ENCODE data around the gene ASF1B.
"Not testable (repeated sequence)": the region's sequence is repeated elsewhere in the genome, so short reads cannot be mapped to it uniquely, and the experiment has no call there.

ASF1B gene

DNA sequence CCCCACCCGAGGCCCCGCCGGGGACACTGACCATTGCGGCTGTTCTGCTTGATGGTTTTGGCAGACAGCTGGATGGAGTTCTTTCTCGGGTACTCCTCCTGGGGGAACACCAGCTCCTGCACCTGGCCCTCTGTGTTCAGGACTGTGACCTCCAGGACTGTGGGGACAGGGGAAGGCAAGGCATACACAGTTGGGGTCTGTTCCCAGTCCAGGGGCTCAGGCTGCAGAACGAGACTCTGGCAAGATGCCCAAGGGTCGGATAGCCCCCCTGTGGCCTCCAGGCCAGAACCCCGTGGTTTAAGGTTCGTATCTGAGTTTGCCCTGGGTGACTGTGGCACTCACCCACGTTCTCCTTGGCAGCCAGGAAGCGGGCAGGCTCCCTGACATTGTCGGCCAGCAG lies 22.7 kb upstream of the ASF1B start:
- no peak for DNase-seq

DNA sequence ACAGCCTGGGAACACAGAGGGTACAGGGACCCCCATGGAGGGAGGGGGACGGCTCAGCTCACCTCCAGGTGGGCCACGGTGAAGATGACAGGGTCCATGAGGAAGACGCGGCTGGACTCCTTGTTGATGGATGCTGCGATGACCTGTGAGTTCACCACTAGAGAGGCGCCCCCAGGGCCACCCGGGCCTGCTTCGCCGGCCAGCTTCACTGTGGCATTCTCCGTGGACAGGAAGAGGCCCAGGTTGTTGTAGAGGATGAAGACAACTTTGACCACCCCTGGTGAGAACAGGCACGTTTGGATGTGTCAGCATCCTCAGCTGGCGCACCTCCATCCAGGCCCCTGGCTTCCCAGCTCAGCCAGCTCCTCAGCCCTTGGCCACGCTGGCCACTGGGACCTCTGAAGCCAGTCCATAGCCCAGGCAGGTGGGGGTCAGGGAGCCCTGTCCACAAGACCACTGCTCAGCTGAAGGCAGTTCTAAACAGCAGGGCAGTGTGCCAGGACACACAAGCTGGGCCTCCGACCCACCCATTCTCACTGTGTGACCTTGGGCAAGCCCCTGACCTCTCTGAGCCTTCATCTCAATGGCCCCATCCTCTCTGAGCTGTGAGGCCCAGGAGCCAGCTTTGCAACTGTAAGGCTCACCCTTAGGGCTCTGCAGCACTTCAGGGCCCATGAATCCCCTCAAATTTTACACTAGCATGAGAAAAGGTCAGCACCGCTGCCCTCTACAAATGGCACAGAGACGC lies 22.1 kb upstream of the ASF1B start:
- no peak for DNase-seq

GRCh38 chr19:14156971-14157717 lies 20.8 kb upstream of the ASF1B start:
- no peak for DNase-seq

GRCh38 chr19:14156122-14156521 lies 19.7 kb upstream of the ASF1B start:
- DNase-seq: no peak

DNA sequence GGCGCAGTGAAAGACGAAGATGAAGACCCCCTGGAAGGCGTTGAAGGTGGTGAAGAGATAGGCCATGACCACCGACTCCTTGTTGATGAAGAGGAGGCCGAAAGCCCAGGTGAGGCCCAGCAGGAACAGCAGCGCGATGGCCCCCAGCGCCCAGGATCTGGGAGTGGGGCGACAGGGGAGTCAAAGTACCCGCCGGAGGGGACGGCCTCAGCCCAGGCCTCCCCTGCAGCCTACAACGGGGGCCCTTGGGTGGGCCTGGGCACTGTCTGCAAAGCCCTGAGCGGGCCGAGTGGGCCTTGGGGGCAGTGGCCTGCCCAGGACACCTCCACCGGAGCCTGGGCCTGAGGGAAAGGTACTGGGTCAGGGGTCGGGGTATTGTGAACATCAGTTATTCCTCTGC lies 19.0 kb upstream of the ASF1B start:
- DNase-seq: no peak

GRCh38 chr19:14152713-14153112 lies 16.3 kb upstream of the ASF1B start:
- no peak for DNase-seq

- DNase-seq: no peak
These were observed 14.6 kb upstream of the ASF1B start for GRCh38 chr19:14150770-14151661.

DNA sequence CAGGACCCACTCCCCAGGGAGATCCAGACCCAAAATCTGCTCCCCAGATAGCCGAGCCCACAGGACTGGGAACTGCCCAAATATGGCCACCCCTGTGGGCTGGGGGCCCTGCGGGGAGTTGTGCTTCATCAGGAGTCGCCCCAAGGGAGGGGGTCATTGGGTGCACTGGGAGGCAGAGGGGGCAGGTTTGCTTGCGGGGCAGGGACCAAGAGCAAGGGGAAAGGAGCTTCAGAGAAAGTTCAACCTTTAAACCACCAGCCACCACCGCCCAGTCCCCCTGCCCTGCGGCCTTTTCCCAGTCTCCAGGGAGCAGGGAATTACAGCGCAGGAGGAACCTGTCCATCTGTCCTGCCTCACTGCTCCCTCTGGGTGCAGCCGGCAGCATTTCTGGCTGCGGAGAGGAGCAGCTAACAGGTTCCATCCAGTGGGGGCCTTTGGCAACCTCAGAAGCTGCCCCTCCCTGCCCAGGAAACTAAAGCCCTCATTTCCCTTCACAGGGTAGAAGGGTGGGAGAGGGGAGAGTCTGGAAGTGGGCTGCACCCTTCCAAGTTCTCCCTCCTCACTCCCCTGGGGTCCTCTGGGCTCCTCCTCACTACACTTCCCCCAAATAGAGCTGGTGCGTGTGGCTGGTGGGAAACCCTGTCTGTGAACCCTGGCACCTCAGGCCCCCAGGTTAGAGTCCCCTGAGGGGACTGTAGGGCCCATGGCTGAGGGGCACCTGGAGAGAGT lies 13.8 kb upstream of the ASF1B start:
- no peak for DNase-seq

- DNase-seq: peak; percentile 21
These were observed 13.2 kb upstream of the ASF1B start for GRCh38 chr19:14149509-14149994.

GRCh38 chr19:14148751-14149410 lies 12.5 kb upstream of the ASF1B start:
- no peak for DNase-seq

GRCh38 chr19:14147797-14148605 lies 11.6 kb upstream of the ASF1B start:
- peak; percentile 66 for DNase-seq

DNA sequence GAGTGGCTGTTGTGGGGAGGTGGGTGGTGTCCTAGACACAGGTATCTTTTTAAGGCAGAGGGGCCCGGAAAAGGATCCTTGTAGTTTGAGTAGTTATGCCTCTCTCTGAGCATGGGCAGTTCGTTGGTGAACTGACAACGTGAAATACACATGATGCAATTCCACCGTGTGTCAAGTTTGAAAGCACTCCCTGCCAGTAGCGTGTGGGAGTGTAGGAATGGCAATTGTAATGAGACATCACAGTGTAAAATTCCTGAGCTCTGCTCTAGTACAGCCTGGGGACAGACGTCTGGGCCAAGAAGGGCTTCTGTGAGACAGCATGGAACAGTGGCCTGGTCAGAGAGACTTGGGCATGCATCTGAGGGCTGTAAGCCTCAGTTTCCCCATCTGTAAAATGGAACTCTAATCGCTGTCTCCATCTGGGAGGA lies 10.4 kb upstream of the ASF1B start:
- DNase-seq: peak; percentile 67

GRCh38 chr19:14146169-14146568 lies 9.8 kb upstream of the ASF1B start:
- not testable (repeated sequence) for DNase-seq

GRCh38 chr19:14145381-14145780 lies 9.0 kb upstream of the ASF1B start:
- no peak for DNase-seq

- no peak for DNase-seq
These were observed 6.1 kb upstream of the ASF1B start for GRCh38 chr19:14142262-14143190.

DNA sequence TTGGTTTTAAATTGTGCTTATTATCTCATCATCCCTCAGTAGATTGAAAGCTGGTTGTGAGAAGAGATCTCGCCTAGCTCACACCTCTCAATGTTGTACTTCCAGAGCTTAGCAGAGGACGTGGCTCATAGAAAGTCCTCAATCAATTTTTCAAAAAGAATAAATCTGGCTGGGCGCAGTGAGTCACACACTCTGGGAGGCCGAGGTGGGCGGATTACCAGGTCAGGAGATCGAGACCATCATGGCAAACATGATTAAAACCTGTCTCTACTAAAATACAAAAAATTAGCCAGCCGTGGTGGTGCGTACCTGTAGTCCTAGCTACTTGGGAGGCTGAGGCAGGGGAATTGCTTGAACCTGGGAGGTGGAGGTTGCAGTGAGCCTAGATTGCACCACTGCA lies 4.7 kb upstream of the ASF1B start:
- DNase-seq: no peak

DNA sequence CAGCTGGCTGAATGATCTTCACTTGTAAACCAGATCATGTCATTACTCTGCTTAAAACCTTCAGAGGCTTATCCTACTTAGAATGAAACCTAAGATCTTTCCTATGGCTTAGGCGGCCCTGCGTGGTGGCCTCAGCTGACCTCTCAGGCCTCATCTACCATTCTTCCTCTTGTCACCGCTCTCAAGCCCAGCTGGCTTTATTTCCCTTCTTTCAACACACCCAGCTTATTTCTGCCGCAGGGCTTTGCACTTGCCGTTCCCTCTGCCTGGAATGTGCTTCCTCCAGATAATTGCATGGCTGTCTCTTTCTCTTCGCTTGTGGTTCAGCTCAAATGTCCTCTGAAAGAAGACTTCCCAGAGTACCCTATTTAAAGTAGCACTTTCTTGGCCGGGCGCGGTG lies 3.6 kb upstream of the ASF1B start:
- DNase-seq: peak; percentile 84

GRCh38 chr19:14138576-14139265 lies 2.3 kb upstream of the ASF1B start:
- DNase-seq: no peak

- DNase-seq: no peak
These were observed 342 bp downstream of the ASF1B start for GRCh38 chr19:14135985-14136508.

Data from suppressor macrophage treated with lipopolysaccharide for 4 hours (primary cell).